Neural progenitor cell (in vitro differentiated cells): ENCODE data around the gene REN.

Experiments used
- CTCF ChIP-seq: fragments of 200-600 bp; sonication (generic); IDR thresholded peaks from 2 replicates; pipeline ENCODE4 v1.5.1; 2017; ENCODE audit warnings: antibody characterized with exemption, mild to moderate bottlenecking
- EZH2phosphoT487 ChIP-seq: fragments of 200-600 bp; sonication (generic); IDR thresholded peaks from 2 replicates; pipeline ENCODE4 v1.6.1; 2017; ENCODE audit warnings: antibody characterized with exemption

GRCh38 chr1:204139952-204140351, 26.2 kb downstream of the REN start:
- TF ChIP-seq CTCF, result no peak
- no peak for TF ChIP-seq EZH2phosphoT487
